Astrocyte of the hippocampus (primary cell): Measurements from ENCODE around the gene PTPN20.
A peak's percentile ranks its signal among the peaks of the same experiment; 100 is the strongest.

Experiments used
- DNase-seq: peaks from one replicate; pipeline ENCODE4 v3.0.0; 2011; ENCODE audit warnings: low read depth, low spot score

PTPN20 gene

DNA sequence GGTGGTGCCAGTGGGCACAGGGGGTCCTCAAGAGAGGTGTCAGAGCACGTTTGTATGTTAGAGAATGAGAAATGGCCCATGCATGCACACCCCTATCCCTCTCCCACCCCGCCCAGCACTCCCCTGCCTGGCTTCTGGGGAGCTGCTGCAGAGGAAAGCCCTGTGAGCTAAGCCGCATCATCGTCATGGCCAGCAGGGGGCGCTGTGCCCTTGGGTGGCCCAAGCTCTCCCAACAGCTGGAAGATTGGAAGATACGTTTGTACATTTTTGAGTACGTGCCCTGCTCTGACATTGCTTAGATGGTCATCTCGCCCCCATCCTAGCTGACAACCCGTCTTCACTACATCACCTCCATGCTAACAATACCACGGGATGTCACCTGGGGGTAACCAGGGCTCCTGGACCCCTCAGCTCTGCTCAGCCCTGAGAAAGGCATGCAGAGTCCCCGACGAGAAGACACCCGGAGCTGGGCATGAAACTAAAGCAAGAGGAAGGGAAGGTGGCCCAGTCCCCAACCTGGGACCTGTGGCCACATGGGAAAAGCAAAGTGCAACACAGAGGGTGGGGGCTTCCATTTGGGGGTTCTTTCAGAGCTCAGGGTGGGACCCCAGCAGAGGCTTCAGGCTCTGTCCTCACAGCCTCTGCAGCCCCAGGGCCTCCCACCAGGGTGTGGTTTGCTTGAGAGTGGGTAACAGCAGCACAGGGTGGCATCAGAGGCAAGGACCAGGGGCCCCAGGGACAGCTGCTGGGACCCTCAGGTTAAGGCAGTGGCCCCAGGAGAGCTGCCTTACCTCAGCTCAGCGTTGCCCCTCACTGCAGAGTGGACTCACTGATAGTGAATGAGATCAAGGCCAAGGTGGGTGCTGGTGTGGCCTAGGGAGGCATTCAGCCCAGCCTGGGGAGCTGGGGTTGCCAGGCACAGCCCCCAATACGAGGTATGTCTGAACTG, 136.6 kb downstream of the PTPN20 start:
- DNase-seq, result peak; percentile 85

DNA sequence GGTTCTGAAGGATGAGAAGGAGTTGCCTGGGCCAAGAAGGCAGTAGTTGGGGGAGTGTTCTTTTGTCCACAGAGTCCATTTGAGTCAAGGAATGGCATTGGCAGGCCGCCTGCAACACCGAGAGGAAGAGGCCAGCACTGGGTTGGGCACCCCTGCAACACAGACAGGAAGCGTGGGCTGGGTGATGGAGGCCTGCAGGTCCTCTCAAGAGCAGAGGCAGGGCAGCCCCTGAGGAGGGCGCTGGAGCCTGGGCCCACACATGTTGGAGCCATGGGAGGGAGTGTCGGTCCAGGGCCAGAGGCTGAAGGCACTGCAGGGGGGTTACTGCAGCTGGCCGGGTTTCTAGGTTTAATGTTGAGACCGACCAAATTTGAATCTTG, 137.3 kb downstream of the PTPN20 start:
- DNase-seq, result no peak

- no peak for DNase-seq
Measured at GRCh38 chr10:47049056-47049851, 138.0 kb downstream of the PTPN20 start.

- no peak for DNase-seq
Measured at GRCh38 chr10:47049906-47050305, 138.7 kb downstream of the PTPN20 start.

DNA sequence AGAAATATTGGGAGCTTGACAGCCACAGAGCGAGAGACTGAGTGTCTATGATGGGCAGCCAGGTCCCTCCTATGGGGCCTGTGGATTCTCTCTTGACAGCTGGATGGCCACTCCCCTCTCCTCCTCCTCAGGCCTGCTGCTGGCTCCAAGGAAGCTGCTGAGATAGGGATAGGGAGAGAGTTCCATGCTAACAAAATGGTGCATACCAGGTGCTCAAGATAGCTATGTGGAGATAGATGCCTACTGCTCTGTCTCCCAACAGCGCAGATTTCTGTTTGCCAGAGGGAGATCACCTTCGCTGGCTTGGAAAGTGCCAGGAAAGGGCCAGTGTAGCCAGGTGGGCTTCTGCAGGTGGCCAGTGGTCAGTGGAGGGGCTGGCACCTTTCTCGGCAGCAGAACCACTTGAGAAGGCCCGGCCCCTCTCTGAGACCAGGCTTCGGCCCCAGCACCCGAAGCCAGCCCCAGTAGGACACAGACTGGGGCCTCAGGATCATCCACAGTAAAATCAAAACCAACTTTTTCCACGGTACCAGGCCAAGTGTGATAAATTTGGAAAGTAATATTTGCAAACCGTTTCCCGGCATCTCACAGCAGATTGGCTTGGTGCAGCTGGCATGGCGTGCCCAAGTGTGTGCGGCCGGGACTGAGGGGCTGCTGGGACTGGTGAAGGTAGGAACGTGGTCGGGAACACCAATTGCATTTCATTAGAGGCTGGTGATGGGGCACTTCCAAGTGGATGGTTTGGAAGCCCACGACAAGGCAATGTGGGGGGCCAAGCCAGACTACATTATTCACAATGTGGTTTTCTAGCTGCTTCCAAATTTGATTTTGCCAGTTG, 139.6 kb downstream of the PTPN20 start:
- no peak for DNase-seq

- no peak for DNase-seq
Measured at GRCh38 chr10:47051741-47052238, 140.6 kb downstream of the PTPN20 start.
